DND-41 (cell line): ENCODE measurements around the gene WRAP53.

Experiments
- ATAC-seq: fragments of 200-7000 bp; cut with Tn5 transposase; 3 replicates; pipeline ENCODE4 v1.9.1; 2021; ENCODE audit warnings: low read depth; ENCODE audit not compliant: insufficient read depth
- DNase-seq: peaks from one replicate; pipeline ENCODE4 v3.0.0-alpha.2; 2020
- H2AFZ ChIP-seq: 2 replicates; pipeline ENCODE4 v1.6.0; 2012; ENCODE audit warnings: low read depth, low read length
- H3K27ac ChIP-seq: 2 replicates; pipeline ENCODE4 v1.5.1; 2012; ENCODE audit warnings: low read length, inconsistent platforms
- H3K27me3 ChIP-seq: fragments of 200-600 bp; sonication (generic); 2 replicates; pipeline ENCODE4 v1.6.0; 2012; ENCODE audit warnings: low read length, mild to moderate bottlenecking, inconsistent platforms; ENCODE audit not compliant: insufficient read depth, poor library complexity
- H3K36me3 ChIP-seq: 2 replicates; pipeline ENCODE4 v1.5.1; 2012; ENCODE audit warnings: low read length, inconsistent platforms; ENCODE audit not compliant: insufficient read depth
- H3K4me1 ChIP-seq: 2 replicates; pipeline ENCODE4 v1.5.1; 2012; ENCODE audit warnings: mild to moderate bottlenecking, low read length; ENCODE audit not compliant: insufficient read depth
- H3K4me2 ChIP-seq: 2 replicates; pipeline ENCODE4 v1.6.0; 2012; ENCODE audit warnings: mild to moderate bottlenecking, moderate library complexity, low read length, inconsistent platforms; ENCODE audit not compliant: insufficient read depth
- H3K4me3 ChIP-seq, 2 experiments: fragments of 200-600 bp in 1 of 2; shearing (Covaris generic) in 1 of 2; 2 replicates each; pipeline ENCODE4 v1.5.1; 2012 to 2016; ENCODE audit warnings: inconsistent platforms in 2 of 2, low read length in 2 of 2, mild to moderate bottlenecking in 2 of 2, low read depth in 1 of 2, moderate library complexity in 1 of 2
- H3K79me2 ChIP-seq: 2 replicates; pipeline ENCODE4 v1.6.0; 2012; ENCODE audit warnings: low read length, inconsistent platforms; ENCODE audit not compliant: insufficient read depth
- H3K9ac ChIP-seq: 2 replicates; pipeline ENCODE4 v1.6.0; 2012; ENCODE audit warnings: low read depth, mild to moderate bottlenecking, inconsistent platforms, low read length, moderate library complexity
- H3K9me3 ChIP-seq: 2 replicates; pipeline ENCODE4 v1.5.1; 2012; ENCODE audit warnings: low read length, moderate library complexity, mild to moderate bottlenecking, inconsistent platforms; ENCODE audit not compliant: insufficient read depth, severe bottlenecking
- H4K20me1 ChIP-seq: 2 replicates; pipeline ENCODE4 v1.6.0; 2012; ENCODE audit warnings: low read length; ENCODE audit not compliant: insufficient read depth
- EZH2 ChIP-seq: IDR thresholded peaks from 3 replicates; pipeline ENCODE4 v1.6.1; 2012; ENCODE audit warnings: borderline replicate concordance, low read depth, mild to moderate bottlenecking, moderate library complexity, low read length, inconsistent platforms; ENCODE audit not compliant: severe bottlenecking
- TF ChIP-seq, protein P1 (sequence below): IDR thresholded peaks from 2 replicates; pipeline ENCODE4 v1.5.1; 2012; ENCODE audit warnings: borderline replicate concordance, low read length, moderate library complexity, mild to moderate bottlenecking; ENCODE audit not compliant: poor library complexity, severe bottlenecking; ENCODE audit errors: extremely low read depth

WRAP53 gene

GRCh38 chr17:7740481-7741001 lies 52.3 kb downstream of the WRAP53 start:
- Histone ChIP-seq H3K36me3 (no peaks in the 10 kb centered on the region), H3K4me1 (no peaks in the 10 kb centered on the region), H3K4me3 (no peak overlapping the region), H3K9ac (no peak overlapping the region), H3K27me3 (peaks cover 16% of the 10 kb centered on the region), H2AFZ (no peak overlapping the region), H4K20me1 (no peaks in the 10 kb centered on the region), H3K9me3 (no peaks in the 10 kb centered on the region), H3K27ac (no peak overlapping the region), H3K79me2 (no peaks in the 10 kb centered on the region), H3K4me2 (no peak overlapping the region)
- no peak for ATAC-seq
- TF ChIP-seq, protein P1, sequence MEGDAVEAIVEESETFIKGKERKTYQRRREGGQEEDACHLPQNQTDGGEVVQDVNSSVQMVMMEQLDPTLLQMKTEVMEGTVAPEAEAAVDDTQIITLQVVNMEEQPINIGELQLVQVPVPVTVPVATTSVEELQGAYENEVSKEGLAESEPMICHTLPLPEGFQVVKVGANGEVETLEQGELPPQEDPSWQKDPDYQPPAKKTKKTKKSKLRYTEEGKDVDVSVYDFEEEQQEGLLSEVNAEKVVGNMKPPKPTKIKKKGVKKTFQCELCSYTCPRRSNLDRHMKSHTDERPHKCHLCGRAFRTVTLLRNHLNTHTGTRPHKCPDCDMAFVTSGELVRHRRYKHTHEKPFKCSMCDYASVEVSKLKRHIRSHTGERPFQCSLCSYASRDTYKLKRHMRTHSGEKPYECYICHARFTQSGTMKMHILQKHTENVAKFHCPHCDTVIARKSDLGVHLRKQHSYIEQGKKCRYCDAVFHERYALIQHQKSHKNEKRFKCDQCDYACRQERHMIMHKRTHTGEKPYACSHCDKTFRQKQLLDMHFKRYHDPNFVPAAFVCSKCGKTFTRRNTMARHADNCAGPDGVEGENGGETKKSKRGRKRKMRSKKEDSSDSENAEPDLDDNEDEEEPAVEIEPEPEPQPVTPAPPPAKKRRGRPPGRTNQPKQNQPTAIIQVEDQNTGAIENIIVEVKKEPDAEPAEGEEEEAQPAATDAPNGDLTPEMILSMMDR: no peak
- no peak for TF ChIP-seq EZH2
- no peak for DNase-seq

DNA sequence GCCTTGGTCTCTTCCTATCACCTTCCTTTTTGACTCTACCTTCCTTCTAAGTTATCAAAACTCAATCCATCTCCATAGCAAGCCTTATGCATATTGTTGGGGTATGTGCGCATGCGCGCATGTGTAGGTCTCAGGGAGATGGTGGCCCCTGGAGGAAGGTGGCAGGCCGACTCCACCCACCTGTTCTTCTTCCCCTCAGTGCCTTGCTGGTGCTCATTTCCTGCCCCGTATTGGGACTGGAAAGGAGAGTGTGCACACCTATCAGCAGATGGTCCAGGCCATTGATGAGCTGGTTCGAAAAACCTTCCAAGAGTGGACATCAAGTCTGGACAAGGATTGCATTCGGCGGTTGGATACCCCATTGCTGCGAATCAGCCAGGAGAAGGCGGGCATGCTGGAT lies 54.5 kb downstream of the WRAP53 start:
- TF ChIP-seq, protein P1: no peak
- TF ChIP-seq EZH2: no peak
- no peaks in the 10 kb centered on the region for H3K79me2 ChIP-seq
- no peaks in the 10 kb centered on the region for H3K36me3 ChIP-seq
- no peak overlapping the region for H2AFZ ChIP-seq
- H3K4me3 ChIP-seq: no peak overlapping the region
- no peak overlapping the region for H3K9ac ChIP-seq
- no peaks in the 10 kb centered on the region for H3K4me1 ChIP-seq
- no peaks in the 10 kb centered on the region for H3K9me3 ChIP-seq
- H4K20me1 ChIP-seq: no peaks in the 10 kb centered on the region
- H3K27me3 ChIP-seq: peaks cover 8% of the 10 kb centered on the region
- H3K27ac ChIP-seq: no peak overlapping the region
- no peak overlapping the region for H3K4me2 ChIP-seq
- ATAC-seq (no peak), DNase-seq (no peak)

- Histone ChIP-seq H4K20me1 (no peaks in the 10 kb centered on the region), H3K4me1 (no peaks in the 10 kb centered on the region), H3K36me3 (no peaks in the 10 kb centered on the region), H2AFZ (no peak overlapping the region), H3K4me2 (no peak overlapping the region), H3K79me2 (no peaks in the 10 kb centered on the region), H3K27me3 (peaks cover 4% of the 10 kb centered on the region), H3K9ac (no peak overlapping the region), H3K4me3 (no peak overlapping the region), H3K9me3 (no peaks in the 10 kb centered on the region), H3K27ac (no peak overlapping the region)
- TF ChIP-seq, protein P1: no peak
- no peak for TF ChIP-seq EZH2
- ATAC-seq (no peak), DNase-seq (no peak)
Measured at GRCh38 chr17:7744416-7744815, 56.1 kb downstream of the WRAP53 start.
